ENCODE results near the gene IGFLR1. TPM values are rescaled to one million over a fixed set of nuclear protein-coding genes. Genes with fewer than 3 reads are reported as not detected.

Gene IGFLR1
- total RNA-seq (ENCODE audit: low replicate concordance), result 1.5 and 3.8 TPM in 2 replicates
- long read RNA-seq, partial matches to known transcripts, result 0 of 1 reads
- long read RNA-seq, other reads (novel, unspliced or antisense), result 1 of 1 reads

DNA sequence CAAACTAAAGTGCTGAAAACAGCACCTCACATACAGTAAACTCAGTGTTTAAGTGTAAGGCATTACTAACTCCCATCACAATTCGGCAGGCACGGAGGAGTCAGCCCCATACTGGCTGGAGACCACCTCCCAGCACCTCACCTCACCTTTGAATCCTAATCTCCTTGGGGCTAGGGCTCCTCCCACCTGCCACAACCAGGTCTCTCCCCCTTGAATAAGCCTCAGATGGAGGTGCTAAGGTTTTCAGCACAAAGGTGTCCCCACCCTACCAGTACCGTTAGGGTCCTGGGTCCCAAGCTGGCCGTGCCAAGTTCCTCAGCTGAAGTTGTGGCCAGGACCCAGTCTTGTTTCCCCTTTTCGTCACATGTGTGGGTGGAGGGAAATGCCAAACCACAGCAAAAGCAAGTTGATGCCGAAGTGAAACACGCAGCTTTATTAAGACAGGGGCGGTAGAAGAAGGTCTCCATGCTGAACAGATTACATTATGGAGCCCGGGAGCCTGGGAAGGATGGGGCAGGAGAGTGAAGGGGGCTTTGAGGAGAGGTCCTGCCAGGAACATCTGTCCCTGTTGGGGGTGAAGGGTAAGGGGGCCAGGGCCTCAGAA lies at the start of gene IGFLR1:
IGFLR1 (minus strand) TSS at position 332 of the 604 bp plus-strand sequence. CDS start 1,272 bp downstream, outside the sequence.
- Mint-ChIP-seq H3K9me3 (no peaks in the 10 kb centered on the region), H3K36me3 (peaks cover 4% of the 10 kb centered on the region)

DNA sequence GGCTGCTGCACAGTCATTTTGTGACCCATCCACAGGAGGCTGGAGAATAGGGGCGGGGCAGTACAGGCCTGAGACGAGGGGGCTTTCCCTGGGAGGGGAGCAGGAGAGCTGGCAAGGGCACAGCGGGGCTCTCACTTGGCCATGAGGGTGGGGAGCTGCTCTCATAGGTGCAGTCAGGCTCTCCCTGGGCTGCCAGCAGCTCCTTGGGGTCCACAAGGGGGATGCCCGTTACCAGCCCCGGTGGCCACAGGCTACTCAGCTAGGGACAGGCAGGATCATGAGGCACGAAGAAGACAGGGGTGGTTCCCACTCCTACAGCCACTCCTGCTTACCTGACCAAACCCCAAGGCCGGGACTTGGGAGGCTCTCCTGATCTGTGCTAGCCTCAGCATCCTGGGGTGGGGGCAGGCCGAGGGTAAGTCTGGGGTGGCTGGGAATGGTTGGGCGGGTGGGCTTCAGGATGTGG lies 49.6 kb upstream of the IGFLR1 start:
- no peaks in the 10 kb centered on the region for H3K4me1 Mint-ChIP-seq (ENCODE audit: unreplicated experiment)
- peaks cover 20% of the 10 kb centered on the region for H3K27me3 Mint-ChIP-seq
- no peak for TF ChIP-seq CTCF (conservative IDR thresholded peaks at IDR 0.05)
- no peak overlapping the region for H3K4me3 Mint-ChIP-seq
- H3K36me3 Mint-ChIP-seq, result no peaks in the 10 kb centered on the region
- no peak for DNase-seq (ENCODE audit: extremely low spot score, unreplicated experiment)
- no peak overlapping the region for H3K27ac Mint-ChIP-seq
- H3K9me3 Mint-ChIP-seq, result no peaks in the 10 kb centered on the region

More for the DNA sequence above, at the start of gene IGFLR1:
- no peak for DNase-seq (ENCODE audit: extremely low spot score, unreplicated experiment)
- Mint-ChIP-seq H3K27ac (peak within 1 kb of the TSS; percentile 53), H3K27me3 (no peaks in the 10 kb centered on the region), H3K4me1 (ENCODE audit: unreplicated experiment) (peaks cover 16% of the 10 kb centered on the region), H3K4me3 (peak within 1 kb of the TSS; percentile 55)
- TF ChIP-seq CTCF (conservative IDR thresholded peaks at IDR 0.05), result no peak

GRCh38 chr19:35790981-35791813 lies 48.9 kb upstream of the IGFLR1 start:
- no peaks in the 10 kb centered on the region for H3K4me1 Mint-ChIP-seq (ENCODE audit: unreplicated experiment)
- no peak overlapping the region for H3K4me3 Mint-ChIP-seq
- H3K36me3 Mint-ChIP-seq, result no peaks in the 10 kb centered on the region
- no peak overlapping the region for H3K27ac Mint-ChIP-seq
- H3K27me3 Mint-ChIP-seq, result peaks cover 13% of the 10 kb centered on the region
- H3K9me3 Mint-ChIP-seq, result no peaks in the 10 kb centered on the region
- peak; percentile 17 for TF ChIP-seq CTCF (conservative IDR thresholded peaks at IDR 0.05)
- no peak for DNase-seq (ENCODE audit: extremely low spot score, unreplicated experiment)

- DNase-seq (ENCODE audit: extremely low spot score, unreplicated experiment), result no peak
- Mint-ChIP-seq H3K36me3 (no peaks in the 10 kb centered on the region), H3K4me3 (no peak overlapping the region), H3K9me3 (no peaks in the 10 kb centered on the region), H3K4me1 (ENCODE audit: unreplicated experiment) (no peaks in the 10 kb centered on the region), H3K27ac (no peak overlapping the region), H3K27me3 (peaks cover 7% of the 10 kb centered on the region)
- no peak for TF ChIP-seq CTCF (conservative IDR thresholded peaks at IDR 0.05)
Observed at GRCh38 chr19:35789978-35790944, 48.0 kb upstream of the IGFLR1 start.

Data from type B pancreatic cell (in vitro differentiated cells).